GM23338 (cell line): Measurements from ENCODE around the gene GNB1L.

Experiments
- CREB1 ChIP-seq: fragments of 250-450 bp; sonication (Bioruptor Pico); IDR thresholded peaks from 2 replicates; pipeline ENCODE4 v1.5.0; 2020; ENCODE audit warnings: low read depth, mild to moderate bottlenecking, moderate library complexity
- CTCF ChIP-seq, 2 experiments: fragments of 200-600 bp in 1 of 2; sonication (generic) in 1 of 2; conservative IDR thresholded peaks; 2 replicates each; pipeline versions ENCODE4 v1.5.1 to v1.6.1; 2016 to 2017; ENCODE audit warnings: antibody characterized with exemption in 2 of 2, low read depth in 2 of 2, mild to moderate bottlenecking in 2 of 2, moderate library complexity in 1 of 2
- EZH2 ChIP-seq: fragments of 200-600 bp; sonication (generic); IDR thresholded peaks from one replicate; pipeline ENCODE4 v1.8.0; 2017; ENCODE audit warnings: antibody characterized with exemption, mild to moderate bottlenecking, low read depth; ENCODE audit not compliant: unreplicated experiment
- POLR2AphosphoS5 ChIP-seq: IDR thresholded peaks from 2 replicates; pipeline ENCODE4 v1.6.1; 2016; ENCODE audit warnings: antibody characterized with exemption, low read depth

GRCh38 chr22:19734837-19735382, 119.8 kb downstream of the GNB1L start:
- TF ChIP-seq EZH2 (no peak), POLR2AphosphoS5 (no peak), CTCF (conservative IDR thresholded peaks at IDR 0.05; ENCODE audit: low read depth in 2 of 2) (no peak), CREB1 (CRISPR knock-in tag) (no peak)
